Fibroblast of skin of back (primary cell): ENCODE results near the gene REELD1.
A peak's percentile ranks its signal among the peaks of the same experiment; 100 is the strongest.

ENCODE experiments used
- DNase-seq: peaks from one replicate; pipeline ENCODE4 v3.0.0-alpha.2; 2013

REELD1 gene

GRCh38 chr4:146229406-146229805 lies 15.1 kb downstream of the REELD1 start:
- DNase-seq = no peak

- peak; percentile 22 for DNase-seq
Measured at GRCh38 chr4:146232131-146232722, 17.9 kb downstream of the REELD1 start.

GRCh38 chr4:146235654-146236177 lies 21.4 kb downstream of the REELD1 start:
- DNase-seq = peak; percentile 64

GRCh38 chr4:146236216-146236615 lies 21.9 kb downstream of the REELD1 start:
- DNase-seq = no peak

- DNase-seq = no peak
Measured at GRCh38 chr4:146237092-146237491, 22.8 kb downstream of the REELD1 start.

- DNase-seq = no peak
Measured at GRCh38 chr4:146238107-146238506, 23.8 kb downstream of the REELD1 start.

- peak; percentile 41 for DNase-seq
Measured at GRCh38 chr4:146243141-146243882, 29.0 kb downstream of the REELD1 start.

- DNase-seq = no peak
Measured at GRCh38 chr4:146243883-146244277, 29.5 kb downstream of the REELD1 start.

GRCh38 chr4:146244496-146244895 lies 30.2 kb downstream of the REELD1 start:
- DNase-seq = no peak

GRCh38 chr4:146245246-146245645 lies 30.9 kb downstream of the REELD1 start:
- no peak for DNase-seq

GRCh38 chr4:146245850-146246249 lies 31.5 kb downstream of the REELD1 start:
- DNase-seq = no peak

GRCh38 chr4:146246381-146246780 lies 32.0 kb downstream of the REELD1 start:
- no peak for DNase-seq

GRCh38 chr4:146247356-146247755 lies 33.0 kb downstream of the REELD1 start:
- no peak for DNase-seq

- no peak for DNase-seq
Measured at GRCh38 chr4:146252969-146253611, 38.8 kb downstream of the REELD1 start.

- peak; percentile 74 for DNase-seq
Measured at GRCh38 chr4:146255463-146255862, 41.1 kb downstream of the REELD1 start.

GRCh38 chr4:146255874-146256273 lies 41.5 kb downstream of the REELD1 start:
- DNase-seq = peak; percentile 93

- no peak for DNase-seq
Measured at GRCh38 chr4:146256328-146256727, 42.0 kb downstream of the REELD1 start.

- no peak for DNase-seq
Measured at GRCh38 chr4:146257511-146257910, 43.2 kb downstream of the REELD1 start.

GRCh38 chr4:146260521-146260920 lies 46.2 kb downstream of the REELD1 start:
- no peak for DNase-seq

GRCh38 chr4:146261041-146261440 lies 46.7 kb downstream of the REELD1 start:
- no peak for DNase-seq

- no peak for DNase-seq
Measured at GRCh38 chr4:146263793-146264192, 49.5 kb downstream of the REELD1 start.

- no peak for DNase-seq
Measured at GRCh38 chr4:146265950-146266490, 51.7 kb downstream of the REELD1 start.

- DNase-seq = no peak
Measured at GRCh38 chr4:146267826-146268225, 53.5 kb downstream of the REELD1 start.
